GM21737 (cell line): Measurements from ENCODE around the gene CHSY3.

Source experiments
- ATAC-seq: cut with Tn5 transposase; IDR thresholded peaks from one replicate; pipeline ENCODE4 v1.9.1; 2021; ENCODE audit warnings: mild to moderate bottlenecking, moderate library complexity; ENCODE audit not compliant: unreplicated experiment

Gene CHSY3

GRCh38 chr5:129945028-129945427 lies 40.8 kb downstream of the CHSY3 start:
- no peak for ATAC-seq

GRCh38 chr5:129945774-129946270 lies 41.6 kb downstream of the CHSY3 start:
- ATAC-seq = no peak

- ATAC-seq = no peak
Measured at GRCh38 chr5:129951039-129951438, 46.8 kb downstream of the CHSY3 start.

DNA sequence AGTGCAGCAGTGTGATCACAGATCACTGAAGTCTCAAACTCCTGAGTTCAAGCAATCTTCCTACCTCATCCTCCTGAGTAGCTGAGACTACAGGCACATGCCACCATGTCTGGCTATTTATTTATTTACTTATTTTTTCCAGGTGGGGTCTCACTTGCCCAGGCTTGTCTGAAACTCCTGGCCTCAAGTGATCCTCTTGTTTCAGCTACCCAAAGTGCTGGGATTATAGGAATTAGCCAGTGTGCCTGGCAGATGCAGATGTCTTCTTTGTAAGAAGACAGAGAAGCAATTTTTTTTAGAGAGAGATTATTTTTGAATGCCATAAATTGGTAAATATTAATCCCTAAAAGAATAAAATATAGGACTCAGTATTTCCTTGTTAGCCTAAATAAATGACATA lies 54.3 kb downstream of the CHSY3 start:
- ATAC-seq = no peak

- ATAC-seq = no peak
Measured at GRCh38 chr5:129960831-129961230, 56.6 kb downstream of the CHSY3 start.

DNA sequence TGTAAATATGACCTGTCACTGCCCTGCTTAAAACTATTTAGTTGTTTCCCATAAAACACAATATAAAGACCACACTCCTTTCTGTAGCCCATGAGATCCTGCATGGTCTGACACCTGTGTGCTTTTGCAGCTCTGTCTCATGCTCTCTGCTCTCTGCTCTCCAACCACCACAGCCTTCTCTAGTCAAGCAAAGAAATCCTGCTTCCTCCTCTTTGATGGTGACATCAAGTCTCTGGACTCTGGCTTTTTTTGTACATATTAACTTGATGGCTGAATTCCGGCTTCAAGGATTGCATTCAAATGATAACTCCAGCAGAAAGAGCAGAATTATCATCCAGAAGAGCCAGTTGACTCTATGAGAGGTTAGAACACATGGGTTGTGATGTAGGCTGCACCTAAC lies 58.2 kb downstream of the CHSY3 start:
- ATAC-seq = no peak

DNA sequence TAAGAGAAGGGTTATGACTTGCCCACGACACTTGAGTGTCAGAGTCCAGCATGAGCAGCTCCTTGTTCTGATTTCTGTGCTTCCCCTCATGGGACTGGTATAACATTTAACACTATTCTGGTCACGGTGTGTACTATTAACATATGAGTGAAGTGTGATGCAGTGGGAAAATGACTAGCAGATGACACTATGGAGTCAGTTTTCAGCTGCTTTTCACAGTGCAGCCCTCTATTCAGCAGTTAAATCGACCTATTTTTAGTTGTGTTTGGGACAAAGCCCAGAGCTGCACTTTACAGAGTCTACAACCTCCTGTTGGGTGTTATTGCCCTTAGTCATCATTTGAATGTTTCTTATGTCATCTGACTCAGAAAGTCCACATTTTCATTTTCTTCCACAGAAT lies 59.1 kb downstream of the CHSY3 start:
- no peak for ATAC-seq

DNA sequence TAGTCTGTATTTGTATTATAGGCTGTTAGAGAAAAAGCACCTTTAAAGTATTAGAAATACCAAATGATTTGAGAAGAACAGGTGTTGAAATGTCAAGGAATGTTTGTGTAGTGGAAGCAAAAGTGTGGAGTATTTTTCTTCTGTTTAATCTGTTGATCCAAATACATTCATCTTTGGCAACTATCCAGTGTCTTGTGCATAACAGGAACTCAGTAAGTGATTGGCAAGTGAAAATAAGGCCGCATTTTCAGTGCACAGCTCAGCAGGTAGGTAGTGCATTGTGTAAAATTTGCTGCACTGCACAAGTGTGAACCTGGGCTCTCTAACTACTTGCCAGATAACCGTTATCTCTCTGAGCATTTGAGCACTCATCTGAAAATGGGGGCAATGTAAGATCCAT lies 61.8 kb downstream of the CHSY3 start:
- ATAC-seq = no peak

DNA sequence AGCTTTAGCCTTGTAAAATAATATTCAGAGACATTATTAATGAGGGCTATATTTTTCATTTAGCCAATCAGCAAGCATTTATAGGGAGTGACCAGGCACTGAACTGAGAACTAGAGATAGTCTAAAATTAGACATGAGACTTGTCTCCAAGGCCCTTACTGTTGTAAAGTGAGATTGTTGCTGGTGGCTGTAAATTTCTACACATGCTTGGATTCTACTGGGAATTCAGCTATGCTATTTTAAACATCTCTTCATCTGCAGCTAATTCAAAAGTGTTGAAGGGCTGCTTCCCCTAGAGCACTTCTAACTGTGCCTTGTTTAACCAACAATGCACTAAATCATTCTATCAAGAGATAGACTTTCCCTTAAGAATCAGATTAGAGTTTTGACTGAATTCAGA lies 67.4 kb downstream of the CHSY3 start:
- no peak for ATAC-seq

DNA sequence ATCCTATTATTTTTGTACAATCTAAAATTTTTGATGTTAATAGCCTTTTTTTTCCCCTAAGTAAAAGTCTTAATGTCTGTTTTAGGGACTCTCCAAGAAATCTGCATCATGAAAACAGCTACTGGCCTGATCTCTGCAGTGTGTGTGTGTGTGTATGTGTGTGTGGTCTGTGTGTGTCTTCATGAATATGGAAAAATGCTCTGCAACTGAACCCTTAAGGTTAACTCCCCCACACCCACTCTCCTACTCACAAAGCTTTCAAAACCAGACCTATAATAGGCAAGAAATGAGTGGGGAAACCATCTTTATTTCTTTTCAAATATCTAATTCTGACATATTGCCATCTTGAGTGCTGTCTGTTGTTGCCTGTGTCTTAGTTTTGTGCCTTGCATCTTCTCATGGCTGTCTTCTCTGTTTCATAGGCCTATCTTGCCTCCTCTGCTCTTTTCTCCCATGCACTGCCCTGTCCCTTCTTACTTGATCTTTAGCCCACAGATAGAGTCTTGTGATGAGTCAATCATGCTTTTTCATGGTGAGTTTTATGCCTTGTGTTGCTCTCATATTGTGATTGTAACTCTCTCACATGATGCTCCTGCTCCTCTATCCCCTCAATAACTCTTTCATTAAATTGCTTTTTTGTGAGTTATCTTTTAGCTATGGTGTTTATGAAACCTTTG lies 68.3 kb downstream of the CHSY3 start:
- ATAC-seq = no peak

- ATAC-seq = no peak
Measured at GRCh38 chr5:129973716-129974426, 69.6 kb downstream of the CHSY3 start.

DNA sequence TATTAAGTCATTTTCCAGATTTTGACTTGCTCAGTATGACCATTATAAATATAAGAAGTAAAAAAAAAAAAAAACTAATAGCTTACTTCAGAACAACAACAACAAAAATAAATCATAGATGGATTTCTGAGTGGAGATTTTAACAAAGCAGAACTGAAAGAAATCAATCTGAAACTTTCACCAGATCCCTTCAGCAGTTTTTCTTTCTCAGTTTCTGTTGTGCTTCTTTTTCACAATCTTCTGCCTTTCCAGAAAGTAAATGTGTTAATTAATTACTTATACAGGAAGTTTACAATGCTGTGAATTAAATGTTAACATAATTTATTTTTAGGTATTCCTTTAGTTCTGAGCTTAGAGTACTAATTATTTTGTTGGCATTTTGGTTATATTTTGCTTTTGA lies 73.5 kb downstream of the CHSY3 start:
- ATAC-seq = peak; percentile 93

GRCh38 chr5:129978270-129978669 lies 74.0 kb downstream of the CHSY3 start:
- no peak for ATAC-seq

GRCh38 chr5:129988453-129988852 lies 84.2 kb downstream of the CHSY3 start:
- no peak for ATAC-seq

DNA sequence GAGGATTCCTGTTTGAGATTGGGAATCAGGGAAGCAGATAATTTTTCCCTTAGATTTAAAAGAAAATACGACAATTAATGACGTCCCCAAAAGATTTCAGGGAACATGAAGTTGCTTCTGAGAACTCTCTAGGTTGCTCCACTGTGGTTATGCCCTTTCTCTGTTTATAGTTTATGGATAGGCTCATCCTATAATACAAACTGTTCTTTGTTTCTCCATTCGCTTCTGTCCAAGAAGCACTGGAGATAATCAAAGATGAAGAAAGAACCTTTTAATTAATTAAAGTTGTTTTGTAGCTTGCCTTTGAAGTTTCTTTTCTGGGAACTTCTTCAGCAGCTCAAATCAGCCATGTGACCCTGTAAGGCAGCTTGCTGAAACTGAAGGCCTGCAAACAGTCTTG lies 87.5 kb downstream of the CHSY3 start:
- ATAC-seq = no peak

DNA sequence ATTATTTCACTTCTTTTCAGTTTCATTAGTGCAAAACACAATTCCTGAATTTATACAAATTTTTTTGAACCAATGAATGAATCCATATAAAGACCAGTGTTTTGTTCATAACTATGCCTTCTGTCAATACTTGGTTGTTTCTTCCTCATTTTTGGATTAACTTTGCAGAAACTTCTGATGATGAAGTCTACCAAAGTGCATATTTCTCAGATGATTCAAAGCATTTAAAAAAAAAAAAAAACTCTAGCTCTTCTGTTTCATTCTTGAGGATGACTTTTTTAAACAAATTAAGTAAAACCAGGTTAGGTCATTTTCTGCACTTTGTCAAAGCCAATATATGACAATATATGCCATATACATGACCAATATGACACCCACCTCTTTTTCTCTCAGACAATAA lies 92.6 kb downstream of the CHSY3 start:
- no peak for ATAC-seq

GRCh38 chr5:130000460-130000859 lies 96.2 kb downstream of the CHSY3 start:
- no peak for ATAC-seq

GRCh38 chr5:130002183-130002582 lies 97.9 kb downstream of the CHSY3 start:
- no peak for ATAC-seq

DNA sequence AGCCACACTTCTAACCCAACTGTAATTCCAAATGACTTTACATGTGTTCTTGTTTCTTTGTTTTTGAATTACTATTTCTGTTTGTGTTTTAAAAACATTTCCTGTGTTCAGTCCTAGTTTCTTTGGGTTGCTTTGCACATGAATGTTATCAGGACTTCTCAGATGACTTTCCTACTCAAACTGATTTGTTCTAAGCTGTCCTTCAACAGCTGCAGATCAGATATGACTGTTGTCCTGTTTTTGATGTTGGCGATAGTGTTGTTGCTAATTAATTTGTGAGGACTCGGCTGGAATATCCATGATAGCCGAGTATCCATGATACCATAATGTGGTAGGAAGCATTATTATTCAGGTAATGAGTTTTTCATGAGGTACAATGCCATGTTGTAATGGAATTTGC lies 98.6 kb downstream of the CHSY3 start:
- ATAC-seq = no peak

- ATAC-seq = no peak
Measured at GRCh38 chr5:130011986-130012385, 107.7 kb downstream of the CHSY3 start.

DNA sequence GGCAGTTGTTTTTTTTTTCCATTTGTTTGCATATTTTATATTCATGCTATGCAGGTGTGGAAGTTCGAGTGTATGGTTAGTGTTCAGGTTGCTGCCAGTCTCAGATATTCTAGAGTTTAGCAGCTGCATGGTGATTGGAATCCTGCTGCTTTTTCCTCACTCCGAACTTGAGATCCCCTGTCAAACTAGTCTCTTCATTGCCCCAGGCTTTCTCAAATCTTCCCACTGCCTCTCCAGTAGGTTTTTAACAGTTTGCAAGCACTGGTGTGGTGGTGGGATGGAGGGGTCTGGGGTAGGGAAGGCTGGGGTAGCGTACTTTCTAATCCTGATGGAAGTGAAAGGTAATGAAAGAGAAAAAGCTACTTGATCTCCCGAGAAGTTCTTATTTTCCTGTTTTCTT lies 112.9 kb downstream of the CHSY3 start:
- ATAC-seq = no peak

DNA sequence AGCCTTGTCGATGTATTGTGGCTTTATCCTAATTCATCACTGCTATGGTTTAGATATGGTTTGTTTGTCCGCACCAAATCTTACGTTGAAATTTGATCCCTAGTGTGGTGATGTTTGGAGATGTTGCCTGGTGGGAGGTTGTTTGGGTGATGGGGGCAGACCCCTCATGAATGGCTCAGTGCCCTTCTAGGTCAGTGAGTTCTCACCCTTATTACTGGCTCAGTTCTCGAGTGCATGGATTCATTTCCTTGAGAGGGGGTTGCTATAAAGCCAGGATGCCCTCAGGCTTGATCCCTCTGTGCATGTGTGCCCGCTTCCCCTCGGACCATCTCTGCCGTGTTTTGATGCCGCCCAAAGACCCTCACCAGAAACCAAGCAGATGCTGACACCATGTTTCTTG lies 114.4 kb downstream of the CHSY3 start:
- ATAC-seq = no peak

- ATAC-seq = no peak
Measured at GRCh38 chr5:130021000-130021399, 116.7 kb downstream of the CHSY3 start.
